Mesendoderm (in vitro differentiated cells): ENCODE measurements around the gene KHNYN.

ENCODE experiments used
- DNase-seq: peaks from one replicate; pipeline ENCODE4 v3.0.0; 2013
- H2AK5ac ChIP-seq: 2 replicates; pipeline ENCODE4 v1.6.1; 2013; ENCODE audit warnings: low read length, inconsistent platforms
- H2BK120ac ChIP-seq: 2 replicates; pipeline ENCODE4 v1.6.1; 2013; ENCODE audit warnings: low read depth, mild to moderate bottlenecking, low read length, moderate library complexity, mixed read lengths
- H2BK15ac ChIP-seq: replicated peaks from 2 replicates; pipeline ENCODE4 v1.6.1; 2013; ENCODE audit warnings: low read depth, mild to moderate bottlenecking, moderate library complexity
- H2BK5ac ChIP-seq: 2 replicates; pipeline ENCODE4 v1.6.1; 2013; ENCODE audit warnings: low read length, inconsistent platforms
- H3K18ac ChIP-seq: 2 replicates; pipeline ENCODE4 v1.6.1; 2013; ENCODE audit warnings: mild to moderate bottlenecking, low read length, mixed read lengths
- H3K23ac ChIP-seq: one replicate; pipeline ENCODE4 v1.6.1; 2013; ENCODE audit warnings: low read length
- H3K27ac ChIP-seq: 2 replicates; pipeline ENCODE4 v1.5.1; 2013; ENCODE audit warnings: low read depth, mild to moderate bottlenecking, inconsistent platforms, low read length, moderate library complexity
- H3K27me3 ChIP-seq: 2 replicates; pipeline ENCODE4 v1.6.1; 2013; ENCODE audit warnings: low read length, control low read depth, mild to moderate bottlenecking, inconsistent platforms; ENCODE audit not compliant: insufficient read depth, poor library complexity
- H3K36me3 ChIP-seq: 2 replicates; pipeline ENCODE4 v1.6.1; 2013; ENCODE audit warnings: low read length, inconsistent platforms; ENCODE audit not compliant: control insufficient read depth, insufficient read depth
- H3K4ac ChIP-seq: one replicate; pipeline ENCODE4 v1.6.1; 2013; ENCODE audit warnings: low read depth, mild to moderate bottlenecking, low read length, moderate library complexity
- H3K4me1 ChIP-seq: 2 replicates; pipeline ENCODE4 v1.6.1; 2013; ENCODE audit warnings: low read depth, low read length, inconsistent platforms; ENCODE audit not compliant: control insufficient read depth
- H3K4me2 ChIP-seq: 2 replicates; pipeline ENCODE4 v1.6.1; 2013; ENCODE audit warnings: low read length
- H3K4me3 ChIP-seq: 2 replicates; pipeline ENCODE4 v1.5.1; 2013; ENCODE audit warnings: mild to moderate bottlenecking, low read length
- H3K56ac ChIP-seq: one replicate; pipeline ENCODE4 v1.6.1; 2013; ENCODE audit warnings: low read length
- H3K79me1 ChIP-seq: 2 replicates; pipeline ENCODE4 v1.6.1; 2013; ENCODE audit warnings: low read length, inconsistent platforms
- H3K79me2 ChIP-seq: 2 replicates; pipeline ENCODE4 v1.6.1; 2013; ENCODE audit warnings: mild to moderate bottlenecking, low read length; ENCODE audit not compliant: control insufficient read depth, insufficient read depth
- H3K9ac ChIP-seq: 2 replicates; pipeline ENCODE4 v1.6.1; 2013; ENCODE audit warnings: low read length, inconsistent platforms
- H4K5ac ChIP-seq: one replicate; pipeline ENCODE4 v1.6.1; 2013; ENCODE audit warnings: low read length
- H4K8ac ChIP-seq: one replicate; pipeline ENCODE4 v1.6.1; 2013; ENCODE audit warnings: low read depth, mild to moderate bottlenecking, control low read depth, low read length, moderate library complexity
- WGBS: extraction: QIAGEN DNeasy Blood & Tissue Kit; methylation state at CpG from one replicate; pipeline ENCODE4 v1.1.7; 2013; ENCODE audit warnings: low lambda C conversion rate, missing lambda C conversion rate; ENCODE audit not compliant: insufficient coverage; ENCODE audit errors: extremely low coverage; 5-methylcytosine and 5-hydroxymethylcytosine counted together

KHNYN gene

GRCh38 chr14:24437736-24438067 is 7.9 kb downstream of the KHNYN start:
- Histone ChIP-seq H3K4me1 (no peaks in the 10 kb centered on the region), H3K36me3 (no peaks in the 10 kb centered on the region)
- no CpG with 5 or more reads among the region's 2 CpGs for WGBS

GRCh38 chr14:24438223-24439097 is 8.7 kb downstream of the KHNYN start:
- no peak overlapping the region for H3K4ac ChIP-seq
- no CpG with 5 or more reads among the region's 9 CpGs for WGBS

More at GRCh38 chr14:24437736-24438067, 7.9 kb downstream of the KHNYN start:
- Histone ChIP-seq H3K4me2 (no peak overlapping the region), H4K5ac (no peak overlapping the region), H3K23ac (no peak overlapping the region), H2BK120ac (no peak overlapping the region), H3K4me3 (no peak overlapping the region), H2AK5ac (no peak overlapping the region), H3K79me1 (peaks cover 6% of the 10 kb centered on the region), H3K9ac (no peak overlapping the region), H4K8ac (no peak overlapping the region), H3K79me2 (no peaks in the 10 kb centered on the region), H2BK5ac (no peak overlapping the region), H3K27ac (no peak overlapping the region), H3K27me3 (no peaks in the 10 kb centered on the region), H2BK15ac (no peak overlapping the region), H3K18ac (no peak overlapping the region), H3K4ac (no peak overlapping the region), H3K56ac (no peak overlapping the region)
- DNase-seq: no peak

GRCh38 chr14:24439257-24439656 is 9.5 kb downstream of the KHNYN start:
- Histone ChIP-seq H3K56ac (no peak overlapping the region), H3K4ac (no peak overlapping the region), H3K27ac (no peak overlapping the region), H3K9ac (no peak overlapping the region), H3K79me2 (no peaks in the 10 kb centered on the region), H2BK15ac (no peak overlapping the region), H3K4me2 (no peak overlapping the region), H2BK5ac (no peak overlapping the region), H3K18ac (no peak overlapping the region), H3K23ac (no peak overlapping the region), H3K4me3 (no peak overlapping the region), H3K79me1 (peaks cover 6% of the 10 kb centered on the region), H4K5ac (no peak overlapping the region), H4K8ac (no peak overlapping the region), H2BK120ac (no peak overlapping the region), H3K36me3 (no peaks in the 10 kb centered on the region), H3K4me1 (no peaks in the 10 kb centered on the region), H2AK5ac (no peak overlapping the region), H3K27me3 (no peaks in the 10 kb centered on the region)
- WGBS: no CpG with 5 or more reads among the region's 1 CpG
- DNase-seq: no peak

More at GRCh38 chr14:24438223-24439097, 8.7 kb downstream of the KHNYN start:
- no peak overlapping the region for H2BK5ac ChIP-seq
- no peak overlapping the region for H3K18ac ChIP-seq
- H3K27ac ChIP-seq: no peak overlapping the region
- no peaks in the 10 kb centered on the region for H3K79me2 ChIP-seq
- H3K56ac ChIP-seq: no peak overlapping the region
- no peak overlapping the region for H3K23ac ChIP-seq
- no peak overlapping the region for H3K9ac ChIP-seq
- no peaks in the 10 kb centered on the region for H3K36me3 ChIP-seq
- no peak overlapping the region for H2AK5ac ChIP-seq
- no peak overlapping the region for H2BK120ac ChIP-seq
- no peaks in the 10 kb centered on the region for H3K27me3 ChIP-seq
- no peaks in the 10 kb centered on the region for H3K4me1 ChIP-seq
- H2BK15ac ChIP-seq: no peak overlapping the region
- no peak for DNase-seq
- no peak overlapping the region for H4K5ac ChIP-seq
- H4K8ac ChIP-seq: no peak overlapping the region
- peaks cover 6% of the 10 kb centered on the region for H3K79me1 ChIP-seq
- no peak overlapping the region for H3K4me3 ChIP-seq
- H3K4me2 ChIP-seq: no peak overlapping the region

- no peak overlapping the region for H3K23ac ChIP-seq
- no peak overlapping the region for H3K4me2 ChIP-seq
- no peak overlapping the region for H3K18ac ChIP-seq
- H3K79me1 ChIP-seq: peaks cover 6% of the 10 kb centered on the region
- no peaks in the 10 kb centered on the region for H3K36me3 ChIP-seq
- no CpG with 5 or more reads among the region's 15 CpGs for WGBS
- no peak overlapping the region for H4K8ac ChIP-seq
- no peak overlapping the region for H3K4me3 ChIP-seq
- H3K4me1 ChIP-seq: no peaks in the 10 kb centered on the region
- no peak overlapping the region for H2BK15ac ChIP-seq
- no peak overlapping the region for H4K5ac ChIP-seq
- H3K27me3 ChIP-seq: no peaks in the 10 kb centered on the region
- H2BK120ac ChIP-seq: no peak overlapping the region
- H2BK5ac ChIP-seq: no peak overlapping the region
- H3K27ac ChIP-seq: no peak overlapping the region
- no peak overlapping the region for H3K4ac ChIP-seq
- H3K9ac ChIP-seq: no peak overlapping the region
- no peak overlapping the region for H3K56ac ChIP-seq
- H3K79me2 ChIP-seq: no peaks in the 10 kb centered on the region
- no peak for DNase-seq
- no peak overlapping the region for H2AK5ac ChIP-seq
These were observed 10.3 kb downstream of the KHNYN start for GRCh38 chr14:24439830-24440605.

GRCh38 chr14:24440606-24441399 is 11.0 kb downstream of the KHNYN start:
- Histone ChIP-seq H3K56ac (no peak overlapping the region), H2BK15ac (no peak overlapping the region), H3K79me1 (peaks cover 6% of the 10 kb centered on the region), H3K4ac (no peak overlapping the region), H3K27me3 (no peaks in the 10 kb centered on the region), H3K9ac (no peak overlapping the region), H2BK5ac (no peak overlapping the region), H4K8ac (no peak overlapping the region), H3K27ac (no peak overlapping the region), H3K79me2 (no peaks in the 10 kb centered on the region), H3K4me3 (no peak overlapping the region), H4K5ac (no peak overlapping the region), H3K18ac (no peak overlapping the region), H3K4me1 (no peaks in the 10 kb centered on the region), H2AK5ac (no peak overlapping the region), H3K4me2 (no peak overlapping the region), H2BK120ac (no peak overlapping the region), H3K36me3 (no peaks in the 10 kb centered on the region), H3K23ac (no peak overlapping the region)
- no peak for DNase-seq
- no CpG with 5 or more reads among the region's 8 CpGs for WGBS
